ENCODE data around the gene KREMEN2.

KREMEN2 gene

GRCh38 chr16:2981899-2982250, 17.8 kb downstream of the KREMEN2 start:
- H3K4me3 ChIP-seq (ENCODE audit: low read depth, low read length), result no peak overlapping the region
- TF ChIP-seq CTCF (IDR thresholded peaks at IDR 0.05; ENCODE audit: borderline replicate concordance, insufficient read depth, low read depth, low read length), result no peak

- H3K4me3 ChIP-seq (ENCODE audit: low read depth, low read length), result no peak overlapping the region
- no peak for TF ChIP-seq CTCF (IDR thresholded peaks at IDR 0.05; ENCODE audit: borderline replicate concordance, insufficient read depth, low read depth, low read length)
Measured at GRCh38 chr16:2982402-2982801, 18.3 kb downstream of the KREMEN2 start.

GRCh38 chr16:2983706-2984136, 19.6 kb downstream of the KREMEN2 start:
- H3K4me3 ChIP-seq (ENCODE audit: low read depth, low read length), result peak overlapping the region; percentile 38
- TF ChIP-seq CTCF (IDR thresholded peaks at IDR 0.05; ENCODE audit: borderline replicate concordance, insufficient read depth, low read depth, low read length), result peak; percentile 96

- H3K4me3 ChIP-seq (ENCODE audit: low read depth, low read length), result no peak overlapping the region
- TF ChIP-seq CTCF (IDR thresholded peaks at IDR 0.05; ENCODE audit: borderline replicate concordance, insufficient read depth, low read depth, low read length), result no peak
Measured at GRCh38 chr16:2985462-2985861, 21.4 kb downstream of the KREMEN2 start.

- H3K4me3 ChIP-seq (ENCODE audit: low read depth, low read length), result no peak overlapping the region
- no peak for TF ChIP-seq CTCF (IDR thresholded peaks at IDR 0.05; ENCODE audit: borderline replicate concordance, insufficient read depth, low read depth, low read length)
Measured at GRCh38 chr16:2985893-2986355, 21.8 kb downstream of the KREMEN2 start.

- no peak for TF ChIP-seq CTCF (IDR thresholded peaks at IDR 0.05; ENCODE audit: borderline replicate concordance, insufficient read depth, low read depth, low read length)
- H3K4me3 ChIP-seq (ENCODE audit: low read depth, low read length), result no peak overlapping the region
Measured at GRCh38 chr16:2986623-2987188, 22.6 kb downstream of the KREMEN2 start.

GRCh38 chr16:2987286-2987685, 23.2 kb downstream of the KREMEN2 start:
- no peak for TF ChIP-seq CTCF (IDR thresholded peaks at IDR 0.05; ENCODE audit: borderline replicate concordance, insufficient read depth, low read depth, low read length)
- H3K4me3 ChIP-seq (ENCODE audit: low read depth, low read length), result no peak overlapping the region

Measured in GM12875 (cell line).